ENCODE data around the gene RAB19. TPM values are rescaled to one million over a fixed set of nuclear protein-coding genes. Genes with fewer than 3 reads are reported as not detected.

Gene RAB19
- total RNA-seq, 1 experiment from 2014 or later = 0.92 TPM

DNA sequence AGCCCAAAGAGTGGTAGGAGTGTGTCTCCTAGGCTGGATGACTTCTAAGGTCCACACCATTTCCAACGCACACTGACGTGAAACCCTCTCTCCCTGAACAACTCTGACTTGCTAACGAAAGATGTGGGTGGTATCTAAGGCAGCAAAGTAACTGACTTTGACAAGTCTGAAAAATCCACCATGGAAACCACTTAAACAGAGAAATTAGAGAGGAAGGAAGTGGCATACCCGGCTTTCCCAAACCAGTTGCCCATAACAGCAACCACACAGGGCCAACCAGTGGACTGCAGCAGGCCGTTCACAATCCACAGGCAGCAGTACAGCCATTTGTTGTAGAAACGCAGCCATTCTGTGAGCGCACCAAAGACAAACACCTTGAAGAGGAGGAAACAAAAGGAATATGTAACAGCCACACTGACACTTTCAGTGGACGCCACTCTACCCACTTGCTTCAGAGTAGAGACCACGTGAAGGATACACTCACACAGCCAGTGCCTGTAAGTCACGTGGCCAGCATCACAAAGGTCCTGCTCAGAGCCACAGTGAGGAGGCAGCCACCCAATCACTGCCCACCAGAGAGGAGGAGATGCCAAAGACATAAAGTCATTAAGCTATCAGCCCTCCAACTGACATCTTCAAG lies 45.3 kb upstream of the RAB19 start:
- ATAC-seq (no peak), DNase-seq (ENCODE audit: low read depth, low spot score) (no peak)
- intact Hi-C loops (cut with micrococcal nuclease; ENCODE audit: unreplicated experiment) = no loop called here
- Histone ChIP-seq H3K4me3 (ENCODE audit: low read depth in 2 of 2, low read length in 2 of 2) (no peak overlapping the region), H3K36me3 (ENCODE audit: control insufficient read depth, insufficient read depth, low read length) (peaks cover 5% of the 10 kb centered on the region; the same call in 1 of the 2 replicates), H3K4me1 (ENCODE audit: control insufficient read depth, insufficient read depth, low read length) (no peaks in the 10 kb centered on the region), H3K9me3 (ENCODE audit: control insufficient read depth, insufficient read depth, low read depth, low read length) (no peaks in the 10 kb centered on the region), H3K27ac (ENCODE audit: low read length) (no peak overlapping the region), H3K27me3 (ENCODE audit: control insufficient read depth, insufficient read depth, low read length) (no peaks in the 10 kb centered on the region)
- BruUV-seq (replicated peaks) = no TSS peak
- in situ Hi-C loops (cut with HindIII; ENCODE audit: low pct_unique_long_range_greater_than_20kb, low sequenced_read_pairs) = no loop called here
- TF ChIP-seq CTCF (IDR thresholded peaks at IDR 0.05) (no peak), REST (IDR thresholded peaks at IDR 0.05; ENCODE audit: insufficient read depth in 1 of 2, low read depth in 2 of 2, low read length in 1 of 2) (no peak), SIN3A (IDR thresholded peaks at IDR 0.05; ENCODE audit: borderline replicate concordance, insufficient read depth, low read depth, low read length) (no peak), POLR2AphosphoS5 (IDR thresholded peaks at IDR 0.05; ENCODE audit: low read depth, low read length) (no peak), TCF7L2 (IDR thresholded peaks at IDR 0.05; ENCODE audit: low read depth, low read length) (no peak)
- ChIA-PET POLR2A (no interaction called here), CTCF (no interaction called here)

- no peak for TF ChIP-seq TCF7L2 (IDR thresholded peaks at IDR 0.05; ENCODE audit: low read depth, low read length)
- no peak for TF ChIP-seq REST (IDR thresholded peaks at IDR 0.05; ENCODE audit: insufficient read depth in 1 of 2, low read depth in 2 of 2, low read length in 1 of 2)
- TF ChIP-seq POLR2AphosphoS5 (IDR thresholded peaks at IDR 0.05; ENCODE audit: low read depth, low read length) = no peak
- no peak for TF ChIP-seq SIN3A (IDR thresholded peaks at IDR 0.05; ENCODE audit: borderline replicate concordance, insufficient read depth, low read depth, low read length)
- TF ChIP-seq CTCF (IDR thresholded peaks at IDR 0.05) = no peak
- no peak overlapping the region for H3K4me3 ChIP-seq (ENCODE audit: low read depth in 2 of 2, low read length in 2 of 2)
- CTCF ChIA-PET = no interaction called here
- in situ Hi-C loops (cut with HindIII; ENCODE audit: low pct_unique_long_range_greater_than_20kb, low sequenced_read_pairs) = no loop called here
- no peaks in the 10 kb centered on the region for H3K4me1 ChIP-seq (ENCODE audit: control insufficient read depth, insufficient read depth, low read length)
- intact Hi-C loops (cut with micrococcal nuclease; ENCODE audit: unreplicated experiment) = no loop called here
- POLR2A ChIA-PET = no interaction called here
- H3K36me3 ChIP-seq (ENCODE audit: control insufficient read depth, insufficient read depth, low read length) = no peaks in the 10 kb centered on the region
- DNase-seq (ENCODE audit: low read depth, low spot score) = no peak
- no peak overlapping the region for H3K27ac ChIP-seq (ENCODE audit: low read length)
- no peak for ATAC-seq
- BruUV-seq (replicated peaks) = no TSS peak
- no peaks in the 10 kb centered on the region for H3K27me3 ChIP-seq (ENCODE audit: control insufficient read depth, insufficient read depth, low read length)
- H3K9me3 ChIP-seq (ENCODE audit: control insufficient read depth, insufficient read depth, low read depth, low read length) = no peaks in the 10 kb centered on the region
These were observed 43.1 kb upstream of the RAB19 start for GRCh38 chr7:140360697-140361229.
